HCT116 (cell line): ENCODE measurements around the gene NRCAM. TPM values are rescaled to one million over a fixed set of nuclear protein-coding genes. Genes with fewer than 3 reads are reported as not detected.

Source experiments
- ATAC-seq: fragments of 200-7000 bp; cut with Tn5 transposase; 2 replicates; pipeline ENCODE4 v1.9.1; 2020; ENCODE audit warnings: mild to moderate bottlenecking, moderate library complexity
- BruUV-seq: library from RNA; stranded (reverse); fragments of 400-500 nt; replicated peaks from 2 replicates; lab custom pipeline; 2021; lab: Mats Ljungman, UMichigan
- CTCF ChIA-PET: fragments of 300-600 bp; sonication (Branson Sonifier 250); formaldehyde crosslinking; loops from one replicate; lab custom pipeline; 2021; ENCODE audit warnings: antibody characterized with exemption; lab: Charles Lee
- POLR2A ChIA-PET: fragments of 300-600, 350-600 bp; sonication (Branson Sonifier 250); formaldehyde crosslinking; loops from one replicate; lab custom pipeline; 2021; ENCODE audit warnings: antibody characterized with exemption; lab: Charles Lee
- RAD21 ChIA-PET, 2 experiments: fragments of 300-600 bp; sonication (Branson Sonifier 250); formaldehyde crosslinking; loops; one replicate each; lab custom pipeline; 2023; ENCODE audit warnings: low total read pairs in 2 of 2; ENCODE audit not compliant: uncharacterized antibody in 2 of 2, unreplicated experiment in 2 of 2, low non-redundant PET in 1 of 2; lab: Charles Lee
- DNase-seq: peaks from one replicate; pipeline ENCODE4 v3.0.0-alpha.2; 2010; ENCODE audit warnings: low read depth, low spot score
- H2AFZ ChIP-seq: fragments of 200-600 bp; shearing (Covaris generic), sonication (generic); 2 replicates; pipeline ENCODE4 v1.6.1; 2017; ENCODE audit warnings: low read depth, mixed run types, mixed read lengths, antibody characterized with exemption, low read length; ENCODE audit not compliant: poor library complexity, severe bottlenecking
- H3K27ac ChIP-seq: 2 replicates; pipeline ENCODE4 v1.5.1; 2012; ENCODE audit warnings: low read depth, low read length
- H3K27me3 ChIP-seq: fragments of 200-600 bp; sonication (generic); 2 replicates; pipeline ENCODE4 v1.6.1; 2016; ENCODE audit warnings: mixed run types, low read length, mixed read lengths; ENCODE audit not compliant: insufficient read depth
- H3K36me3 ChIP-seq, 2 experiments: fragments of 200-500 bp in 1 of 2; fragments of 200-600 bp in 1 of 2; sonication (Bioruptor generic) in 1 of 2; sonication (generic) in 1 of 2; 2 replicates each; pipeline versions ENCODE4 v1.5.1 to v1.6.1; 2014 to 2016; ENCODE audit warnings: low read length in 2 of 2, inconsistent platforms in 1 of 2, mixed read lengths in 1 of 2, mixed run types in 1 of 2; ENCODE audit not compliant: insufficient read depth in 2 of 2, control insufficient read depth in 1 of 2
- H3K4me1 ChIP-seq, 2 experiments: fragments of 200-600 bp in 1 of 2; sonication (generic) in 1 of 2; 2 replicates each; pipeline versions ENCODE4 v1.5.1 to v1.6.1; 2012 to 2017; ENCODE audit warnings: low read length in 2 of 2, inconsistent platforms in 1 of 2, mild to moderate bottlenecking in 1 of 2, mixed read lengths in 1 of 2, mixed run types in 1 of 2, moderate library complexity in 1 of 2; ENCODE audit not compliant: insufficient read depth in 2 of 2, control insufficient read depth in 1 of 2
- H3K4me2 ChIP-seq: fragments of 200-600 bp; sonication (generic); 2 replicates; pipeline ENCODE4 v1.6.1; 2017; ENCODE audit warnings: mixed run types, low read length, mixed read lengths
- H3K4me3 ChIP-seq, 2 experiments: fragments of 200-600 bp in 1 of 2; sonication (generic) in 1 of 2; replicated peaks in 1 of 2; 2 replicates each; pipeline ENCODE4 v1.5.1; 2011 to 2016; ENCODE audit warnings: low read length in 2 of 2, control low read depth in 1 of 2, low read depth in 1 of 2, mild to moderate bottlenecking in 1 of 2, mixed read lengths in 1 of 2, mixed run types in 1 of 2
- H3K79me2 ChIP-seq: fragments of 200-600 bp; sonication (generic); 2 replicates; pipeline ENCODE4 v1.6.1; 2017; ENCODE audit warnings: mild to moderate bottlenecking, mixed run types, low read length, moderate library complexity, mixed read lengths; ENCODE audit not compliant: insufficient read depth
- H3K9ac ChIP-seq: fragments of 200-600 bp; sonication (generic); 2 replicates; pipeline ENCODE4 v1.6.1; 2016; ENCODE audit warnings: low read length, mixed read lengths
- H3K9me2 ChIP-seq: fragments of 200-600 bp; sonication (generic), shearing (Covaris generic); 2 replicates; pipeline ENCODE4 v1.6.1; 2017; ENCODE audit warnings: mixed run types, mild to moderate bottlenecking, moderate library complexity; ENCODE audit not compliant: insufficient read depth
- H3K9me3 ChIP-seq, 2 experiments: fragments of 200-500 bp in 1 of 2; fragments of 200-600 bp in 1 of 2; sonication (Bioruptor generic) in 1 of 2; sonication (generic) in 1 of 2; 2 replicates each; pipeline ENCODE4 v1.6.1; 2014 to 2017; ENCODE audit warnings: low read length in 2 of 2, mixed read lengths in 2 of 2, inconsistent platforms in 1 of 2, low read depth in 1 of 2, mild to moderate bottlenecking in 1 of 2, mixed run types in 1 of 2, moderate library complexity in 1 of 2; ENCODE audit not compliant: control insufficient read depth in 1 of 2, insufficient read depth in 1 of 2
- H4K20me1 ChIP-seq: fragments of 200-600 bp; sonication (generic), shearing (Covaris generic); 2 replicates; pipeline ENCODE4 v1.6.1; 2017; ENCODE audit warnings: mixed run types, mild to moderate bottlenecking, moderate library complexity; ENCODE audit not compliant: insufficient read depth
- CTCF ChIP-seq, 3 experiments: fragments of 200-600 bp in 1 of 3; sonication (generic) in 1 of 3; IDR thresholded peaks in 2 of 3; conservative IDR thresholded peaks in 1 of 3; 2 replicates each; pipeline ENCODE4 v1.5.1; 2012 to 2017; ENCODE audit warnings: low read depth in 2 of 3, low read length in 2 of 3, antibody characterized with exemption in 1 of 3, borderline replicate concordance in 1 of 3, control low read depth in 1 of 3, mild to moderate bottlenecking in 1 of 3, mixed read lengths in 1 of 3, mixed run types in 1 of 3, moderate library complexity in 1 of 3; ENCODE audit not compliant: insufficient read depth in 1 of 3
- EZH2phosphoT487 ChIP-seq: fragments of 200-600 bp; IDR thresholded peaks from 2 replicates; pipeline ENCODE4 v1.6.1; 2018; ENCODE audit warnings: antibody characterized with exemption, borderline replicate concordance
- JUND ChIP-seq: IDR thresholded peaks from 2 replicates; pipeline ENCODE4 v1.6.1; 2012
- POLR2AphosphoS5 ChIP-seq: IDR thresholded peaks from 2 replicates; pipeline ENCODE4 v1.6.1; 2011; ENCODE audit warnings: mild to moderate bottlenecking, low read depth, low read length, moderate library complexity
- SP1 ChIP-seq: IDR thresholded peaks from 2 replicates; pipeline ENCODE4 v1.6.1; 2012; ENCODE audit warnings: low read depth
- ZNF274 ChIP-seq: fragments of 200-500 bp; sonication (Bioruptor generic); IDR thresholded peaks from 2 replicates; pipeline ENCODE4 v1.6.1; 2014; ENCODE audit warnings: mild to moderate bottlenecking, low read depth, low read length, inconsistent platforms
- intact Hi-C: fragments of 100-400 bp; cut with micrococcal nuclease; formaldehyde crosslinking; loops from 2 replicates; pipeline ENCODE4 v1.10.0; 2022
- total RNA-seq: library from RNA; stranded (reverse); gene quantifications from one replicate; pipeline ENCODE4 v1.2.1, GENCODE V29; 2021; ENCODE audit not compliant: unreplicated experiment
- TF ChIP-seq, protein P1 (sequence below): IDR thresholded peaks from 2 replicates; pipeline ENCODE4 v1.6.1; 2011; ENCODE audit warnings: mild to moderate bottlenecking, low read length, moderate library complexity; ENCODE audit not compliant: insufficient replicate concordance; ENCODE audit errors: extremely low read depth

The NRCAM gene
- total RNA-seq, 1 experiment from 2014 or later: 0.15 TPM

DNA sequence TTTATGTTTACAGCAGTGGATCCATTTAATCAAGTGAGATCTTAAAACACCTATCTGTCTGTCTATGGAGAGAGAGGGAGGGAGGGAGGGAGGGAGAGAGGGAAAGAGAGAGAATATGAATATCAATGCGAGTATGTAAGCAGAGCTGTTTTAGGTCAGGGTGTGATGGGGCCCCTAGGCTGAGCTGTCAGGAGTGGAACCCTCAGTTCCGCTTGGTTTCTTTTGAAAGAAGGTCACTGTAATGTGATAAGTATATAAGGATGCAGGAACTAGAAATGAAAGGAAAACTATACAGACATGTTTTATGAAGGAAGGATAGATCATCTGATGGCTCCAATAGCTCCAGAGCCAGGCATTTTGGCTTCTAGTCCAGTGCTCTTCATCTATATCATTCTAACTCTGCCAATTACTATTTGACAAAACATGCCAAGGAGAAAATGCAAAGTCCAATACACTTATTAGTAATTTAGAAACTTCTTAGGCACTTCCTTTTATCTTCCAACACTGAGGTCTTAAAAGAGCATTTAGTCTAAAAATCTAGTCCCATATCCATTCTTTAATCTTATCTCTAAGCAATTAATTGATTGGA lies 70.3 kb downstream of the NRCAM start:
- ChIA-PET CTCF (no interaction called here), POLR2A (no interaction called here), RAD21 (no interaction called here)
- Histone ChIP-seq H4K20me1 (no peaks in the 10 kb centered on the region), H3K9me2 (no peaks in the 10 kb centered on the region), H3K9me3 (no peaks in the 10 kb centered on the region), H3K4me3 (no peak overlapping the region), H3K4me2 (no peak overlapping the region), H2AFZ (no peak overlapping the region), H3K9ac (no peak overlapping the region), H3K79me2 (no peaks in the 10 kb centered on the region), H3K27me3 (no peaks in the 10 kb centered on the region), H3K27ac (no peak overlapping the region), H3K4me1 (no peaks in the 10 kb centered on the region), H3K36me3 (no peaks in the 10 kb centered on the region)
- no peak for DNase-seq
- TF ChIP-seq EZH2phosphoT487: no peak
- TF ChIP-seq SP1: no peak
- no peak for TF ChIP-seq ZNF274
- TF ChIP-seq JUND: no peak
- TF ChIP-seq POLR2AphosphoS5: no peak
- ATAC-seq: no peak
- BruUV-seq: no TSS peak
- intact Hi-C loops: no loop called here

GRCh38 chr7:108384716-108385483 lies 71.3 kb downstream of the NRCAM start:
- Histone ChIP-seq H3K9ac (no peak overlapping the region), H3K9me2 (no peaks in the 10 kb centered on the region), H3K4me3 (no peak overlapping the region), H3K4me1 (no peaks in the 10 kb centered on the region), H3K4me2 (no peak overlapping the region), H3K9me3 (no peaks in the 10 kb centered on the region), H3K79me2 (no peaks in the 10 kb centered on the region), H3K27ac (no peak overlapping the region), H3K27me3 (no peaks in the 10 kb centered on the region), H3K36me3 (no peaks in the 10 kb centered on the region), H4K20me1 (no peaks in the 10 kb centered on the region), H2AFZ (no peak overlapping the region)
- peak in 2 of 3 experiments; percentile 50 to 53; a peak in 4 of 6 replicates for TF ChIP-seq CTCF (IDR thresholded peaks at IDR 0.05 in 2 of 3, conservative IDR thresholded peaks at IDR 0.05 in 1 of 3; ENCODE audit: borderline replicate concordance in 1 of 3, insufficient read depth in 1 of 3, low read depth in 2 of 3, low read length in 2 of 3)
- TF ChIP-seq, protein P1, sequence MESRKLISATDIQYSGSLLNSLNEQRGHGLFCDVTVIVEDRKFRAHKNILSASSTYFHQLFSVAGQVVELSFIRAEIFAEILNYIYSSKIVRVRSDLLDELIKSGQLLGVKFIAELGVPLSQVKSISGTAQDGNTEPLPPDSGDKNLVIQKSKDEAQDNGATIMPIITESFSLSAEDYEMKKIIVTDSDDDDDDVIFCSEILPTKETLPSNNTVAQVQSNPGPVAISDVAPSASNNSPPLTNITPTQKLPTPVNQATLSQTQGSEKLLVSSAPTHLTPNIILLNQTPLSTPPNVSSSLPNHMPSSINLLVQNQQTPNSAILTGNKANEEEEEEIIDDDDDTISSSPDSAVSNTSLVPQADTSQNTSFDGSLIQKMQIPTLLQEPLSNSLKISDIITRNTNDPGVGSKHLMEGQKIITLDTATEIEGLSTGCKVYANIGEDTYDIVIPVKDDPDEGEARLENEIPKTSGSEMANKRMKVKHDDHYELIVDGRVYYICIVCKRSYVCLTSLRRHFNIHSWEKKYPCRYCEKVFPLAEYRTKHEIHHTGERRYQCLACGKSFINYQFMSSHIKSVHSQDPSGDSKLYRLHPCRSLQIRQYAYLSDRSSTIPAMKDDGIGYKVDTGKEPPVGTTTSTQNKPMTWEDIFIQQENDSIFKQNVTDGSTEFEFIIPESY: no peak
- ChIA-PET POLR2A (no interaction called here), RAD21 (no interaction called here), CTCF (no interaction called here)
- no TSS peak for BruUV-seq
- DNase-seq: no peak
- intact Hi-C loops: no loop called here
- peak; percentile 98 for ATAC-seq
